Trophoblast cell (in vitro differentiated cells and primary cell): ENCODE results near the gene ASB6.

ENCODE experiments used
- DNase-seq, 2 donors: peaks; one replicate each; pipeline ENCODE4 v3.0.0-alpha.2; 2016
- H2AFZ ChIP-seq: 2 replicates; pipeline ENCODE4 v1.6.1; 2013; ENCODE audit warnings: low read length, moderate library complexity, mild to moderate bottlenecking; ENCODE audit not compliant: insufficient read depth, poor library complexity
- H2AK5ac ChIP-seq: 2 replicates; pipeline ENCODE4 v1.6.1; 2013; ENCODE audit warnings: mild to moderate bottlenecking, low read length
- H2BK120ac ChIP-seq: 2 replicates; pipeline ENCODE4 v1.6.1; 2013; ENCODE audit warnings: low read length, mild to moderate bottlenecking, moderate library complexity; ENCODE audit not compliant: insufficient read depth, poor library complexity
- H2BK12ac ChIP-seq: 2 replicates; pipeline ENCODE4 v1.6.1; 2013; ENCODE audit warnings: mild to moderate bottlenecking, low read length, moderate library complexity
- H2BK5ac ChIP-seq: 2 replicates; pipeline ENCODE4 v1.6.1; 2013; ENCODE audit warnings: low read length, low read depth, moderate library complexity, mild to moderate bottlenecking; ENCODE audit not compliant: poor library complexity
- H3K14ac ChIP-seq: 2 replicates; pipeline ENCODE4 v1.6.1; 2013; ENCODE audit warnings: mild to moderate bottlenecking, low read length
- H3K18ac ChIP-seq: 2 replicates; pipeline ENCODE4 v1.6.1; 2013; ENCODE audit warnings: mild to moderate bottlenecking, low read length
- H3K23ac ChIP-seq: 2 replicates; pipeline ENCODE4 v1.6.1; 2013; ENCODE audit warnings: low read length
- H3K27ac ChIP-seq: 2 replicates; pipeline ENCODE4 v1.5.1; 2013; ENCODE audit warnings: low read depth, mild to moderate bottlenecking, inconsistent platforms, low read length, moderate library complexity
- H3K27me3 ChIP-seq: 2 replicates; pipeline ENCODE4 v1.6.1; 2013; ENCODE audit warnings: inconsistent platforms, mild to moderate bottlenecking, low read length, moderate library complexity; ENCODE audit not compliant: insufficient read depth
- H3K36me3 ChIP-seq, 2 experiments: 1 replicate in 1 of 2; 2 replicates in 1 of 2; pipeline ENCODE4 v1.6.1; 2013; ENCODE audit warnings: low read length in 2 of 2, mild to moderate bottlenecking in 2 of 2, moderate library complexity in 1 of 2; ENCODE audit not compliant: insufficient read depth in 2 of 2, control insufficient read depth in 1 of 2
- H3K4ac ChIP-seq: 2 replicates; pipeline ENCODE4 v1.6.1; 2013; ENCODE audit warnings: low read depth, mild to moderate bottlenecking, low read length, moderate library complexity
- H3K4me1 ChIP-seq, 2 experiments: 1 replicate in 1 of 2; 2 replicates in 1 of 2; pipeline ENCODE4 v1.6.1; 2013; ENCODE audit warnings: low read length in 2 of 2, mild to moderate bottlenecking in 2 of 2, moderate library complexity in 1 of 2; ENCODE audit not compliant: insufficient read depth in 2 of 2, control insufficient read depth in 1 of 2
- H3K4me2 ChIP-seq: 2 replicates; pipeline ENCODE4 v1.6.1; 2013; ENCODE audit warnings: inconsistent platforms, mild to moderate bottlenecking, low read length, moderate library complexity
- H3K4me3 ChIP-seq: 2 replicates; pipeline ENCODE4 v1.5.1; 2013; ENCODE audit warnings: mild to moderate bottlenecking, low read depth, low read length, inconsistent platforms
- H3K79me1 ChIP-seq: one replicate; pipeline ENCODE4 v1.6.1; 2013; ENCODE audit warnings: low read length
- H3K79me2 ChIP-seq: 2 replicates; pipeline ENCODE4 v1.6.1; 2013; ENCODE audit warnings: low read length, mild to moderate bottlenecking; ENCODE audit not compliant: control insufficient read depth, insufficient read depth, poor library complexity
- H3K9ac ChIP-seq: 2 replicates; pipeline ENCODE4 v1.6.1; 2013; ENCODE audit warnings: mild to moderate bottlenecking, low read length
- H3K9me3 ChIP-seq: 2 replicates; pipeline ENCODE4 v1.6.1; 2013; ENCODE audit warnings: low read depth, mild to moderate bottlenecking, control low read depth, inconsistent platforms, low read length; ENCODE audit not compliant: insufficient read depth
- H4K12ac ChIP-seq: 2 replicates; pipeline ENCODE4 v1.6.1; 2013; ENCODE audit warnings: low read depth, mild to moderate bottlenecking, low read length, moderate library complexity
- H4K8ac ChIP-seq: 2 replicates; pipeline ENCODE4 v1.6.1; 2013; ENCODE audit warnings: low read depth, mild to moderate bottlenecking, low read length, moderate library complexity
- H4K91ac ChIP-seq: one replicate; pipeline ENCODE4 v1.6.1; 2013; ENCODE audit warnings: low read depth, mild to moderate bottlenecking, low read length, moderate library complexity
- WGBS: extraction: QIAGEN DNeasy Blood & Tissue Kit; methylation state at CpG from one replicate; pipeline ENCODE4 v1.1.7; 2013; ENCODE audit warnings: missing lambda C conversion rate; ENCODE audit not compliant: insufficient read length, insufficient coverage; ENCODE audit errors: extremely low coverage; 5-methylcytosine and 5-hydroxymethylcytosine counted together

The ASB6 gene

GRCh38 chr9:129612123-129612522 lies 29.8 kb downstream of the ASB6 start:
- H3K4me3 ChIP-seq, result no peak overlapping the region
- H2AK5ac ChIP-seq, result peak overlapping the region; percentile 0
- H3K79me2 ChIP-seq, result peaks cover 9% of the 10 kb centered on the region
- no peak overlapping the region for H4K12ac ChIP-seq
- no peak overlapping the region for H2BK5ac ChIP-seq
- no peak overlapping the region for H2AFZ ChIP-seq
- no CpG with 5 or more reads among the region's 7 CpGs for WGBS
- no peak overlapping the region for H2BK120ac ChIP-seq
- no peak for DNase-seq
- H3K4me1 ChIP-seq, result peaks cover 12 to 13% of the 10 kb centered on the region in 2 experiments
- H3K9me3 ChIP-seq, result no peaks in the 10 kb centered on the region
- no peak overlapping the region for H3K27ac ChIP-seq
- peaks cover 21% of the 10 kb centered on the region for H3K79me1 ChIP-seq
- H3K18ac ChIP-seq, result no peak overlapping the region
- no peak overlapping the region for H3K14ac ChIP-seq
- no peak overlapping the region for H3K4me2 ChIP-seq
- no peak overlapping the region for H4K8ac ChIP-seq
- no peaks in the 10 kb centered on the region for H3K36me3 ChIP-seq
- no peaks in the 10 kb centered on the region for H3K27me3 ChIP-seq
- H3K4ac ChIP-seq, result no peak overlapping the region
- H3K9ac ChIP-seq, result no peak overlapping the region
- H2BK12ac ChIP-seq, result no peak overlapping the region
- H3K23ac ChIP-seq, result no peak overlapping the region
- peak overlapping the region; percentile 7 for H4K91ac ChIP-seq

- Histone ChIP-seq H3K79me2 (peaks cover 11% of the 10 kb centered on the region), H3K9me3 (no peaks in the 10 kb centered on the region), H3K4me3 (no peak overlapping the region), H3K79me1 (peaks cover 28% of the 10 kb centered on the region), H4K12ac (peak overlapping the region; percentile 43), H3K14ac (peak overlapping the region; percentile 27), H3K36me3 (no peaks in the 10 kb centered on the region), H4K91ac (peak overlapping the region; percentile 45), H3K9ac (no peak overlapping the region), H2AK5ac (peak overlapping the region; percentile 59), H2AFZ (no peak overlapping the region), H3K4ac (no peak overlapping the region), H3K27ac (no peak overlapping the region), H2BK5ac (no peak overlapping the region), H3K18ac (no peak overlapping the region), H3K4me2 (peak overlapping the region; percentile 93), H2BK120ac (peak overlapping the region; percentile 43), H3K27me3 (no peaks in the 10 kb centered on the region), H3K4me1 (peaks cover 14 to 18% of the 10 kb centered on the region in 2 experiments), H2BK12ac (peak overlapping the region; percentile 74), H4K8ac (peak overlapping the region; percentile 64), H3K23ac (no peak overlapping the region)
- WGBS, result no CpG with 5 or more reads among the region's 12 CpGs
- DNase-seq, result no peak
These were observed 30.6 kb downstream of the ASB6 start for GRCh38 chr9:129611307-129611800.

- Histone ChIP-seq H3K27ac (peak overlapping the region; percentile 75), H4K91ac (peak overlapping the region; percentile 100), H3K79me1 (peaks cover 28% of the 10 kb centered on the region), H3K4me1 (peaks cover 14 to 18% of the 10 kb centered on the region in 2 experiments), H3K4me3 (peak overlapping the region; percentile 69), H2BK5ac (peak overlapping the region; percentile 92), H3K23ac (no peak overlapping the region), H2BK12ac (peak overlapping the region; percentile 82), H2AK5ac (peak overlapping the region; percentile 70), H3K4me2 (peak overlapping the region; percentile 93), H3K36me3 (no peaks in the 10 kb centered on the region), H3K14ac (peak overlapping the region; percentile 94), H3K9ac (no peak overlapping the region), H3K79me2 (peaks cover 11% of the 10 kb centered on the region), H4K8ac (peak overlapping the region; percentile 88), H2BK120ac (peak overlapping the region; percentile 94), H3K27me3 (no peaks in the 10 kb centered on the region), H2AFZ (peak overlapping the region; percentile 88), H3K18ac (peak overlapping the region; percentile 94), H3K9me3 (no peaks in the 10 kb centered on the region), H4K12ac (peak overlapping the region; percentile 88), H3K4ac (peak overlapping the region; percentile 83)
- WGBS, result no CpG with 5 or more reads among the region's 66 CpGs
- peak; percentile 56 to 84 for DNase-seq
These were observed 31.3 kb downstream of the ASB6 start for GRCh38 chr9:129610473-129611306.

- Histone ChIP-seq H3K4me3 (peak overlapping the region; percentile 69), H2AFZ (peak overlapping the region; percentile 88), H3K4me1 (peaks cover 14 to 18% of the 10 kb centered on the region in 2 experiments), H3K79me2 (peaks cover 11% of the 10 kb centered on the region), H3K18ac (peak overlapping the region; percentile 94), H3K27me3 (no peaks in the 10 kb centered on the region), H3K14ac (peak overlapping the region; percentile 94), H4K12ac (peak overlapping the region; percentile 88), H2AK5ac (peak overlapping the region; percentile 70), H3K36me3 (no peaks in the 10 kb centered on the region), H3K23ac (no peak overlapping the region), H4K91ac (peak overlapping the region; percentile 100), H3K79me1 (peaks cover 28% of the 10 kb centered on the region), H4K8ac (peak overlapping the region; percentile 88), H3K4me2 (peak overlapping the region; percentile 93), H2BK120ac (peak overlapping the region; percentile 94), H3K9me3 (no peaks in the 10 kb centered on the region), H3K27ac (peak overlapping the region; percentile 75), H2BK5ac (peak overlapping the region; percentile 92), H2BK12ac (peak overlapping the region; percentile 80), H3K9ac (no peak overlapping the region), H3K4ac (peak overlapping the region; percentile 83)
- DNase-seq, result no peak
- WGBS, result no CpG with 5 or more reads among the region's 24 CpGs
These were observed 31.8 kb downstream of the ASB6 start for GRCh38 chr9:129610213-129610472.
